Measurements from ENCODE around the gene FMNL2.

DNA sequence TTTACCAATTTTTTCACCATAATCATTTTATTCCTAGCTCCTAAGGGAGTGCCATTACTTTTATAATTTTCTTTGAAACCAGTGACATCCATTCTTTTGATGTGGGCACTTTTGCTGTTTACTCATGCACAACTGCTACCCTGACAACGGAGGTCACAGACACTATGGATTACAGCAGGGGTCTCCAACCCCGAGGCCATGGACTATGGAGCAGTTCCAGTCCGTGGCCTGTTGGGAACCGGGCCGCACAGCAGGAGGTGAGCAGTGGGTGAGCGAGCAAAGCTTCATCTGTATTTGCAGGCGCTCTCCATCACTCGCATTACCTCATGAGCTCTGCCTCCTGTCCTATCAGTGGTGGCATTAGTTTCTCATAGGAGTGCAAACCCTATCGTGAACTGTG lies 347.7 kb downstream of the FMNL2 start:
- TF ChIP-seq, protein P1, sequence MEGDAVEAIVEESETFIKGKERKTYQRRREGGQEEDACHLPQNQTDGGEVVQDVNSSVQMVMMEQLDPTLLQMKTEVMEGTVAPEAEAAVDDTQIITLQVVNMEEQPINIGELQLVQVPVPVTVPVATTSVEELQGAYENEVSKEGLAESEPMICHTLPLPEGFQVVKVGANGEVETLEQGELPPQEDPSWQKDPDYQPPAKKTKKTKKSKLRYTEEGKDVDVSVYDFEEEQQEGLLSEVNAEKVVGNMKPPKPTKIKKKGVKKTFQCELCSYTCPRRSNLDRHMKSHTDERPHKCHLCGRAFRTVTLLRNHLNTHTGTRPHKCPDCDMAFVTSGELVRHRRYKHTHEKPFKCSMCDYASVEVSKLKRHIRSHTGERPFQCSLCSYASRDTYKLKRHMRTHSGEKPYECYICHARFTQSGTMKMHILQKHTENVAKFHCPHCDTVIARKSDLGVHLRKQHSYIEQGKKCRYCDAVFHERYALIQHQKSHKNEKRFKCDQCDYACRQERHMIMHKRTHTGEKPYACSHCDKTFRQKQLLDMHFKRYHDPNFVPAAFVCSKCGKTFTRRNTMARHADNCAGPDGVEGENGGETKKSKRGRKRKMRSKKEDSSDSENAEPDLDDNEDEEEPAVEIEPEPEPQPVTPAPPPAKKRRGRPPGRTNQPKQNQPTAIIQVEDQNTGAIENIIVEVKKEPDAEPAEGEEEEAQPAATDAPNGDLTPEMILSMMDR (IDR thresholded peaks at IDR 0.05; ENCODE audit: low read length) = no peak
- TF ChIP-seq EZH2 (IDR thresholded peaks at IDR 0.05; ENCODE audit: borderline replicate concordance, low read length) = no peak
